Fibroblast of lung (primary cell): Measurements from ENCODE around the gene CTNNA2. TPM values are rescaled to one million over a fixed set of nuclear protein-coding genes. Genes with fewer than 3 reads are reported as not detected.
A peak's percentile ranks its signal among the peaks of the same experiment; 100 is the strongest.

Source experiments
- DNase-seq, 2 donors: peaks; one replicate each; pipeline versions ENCODE4 v3.0.0 to v3.0.0-alpha.2; 2010; ENCODE audit warnings: low read depth in 2 of 2
- H2AFZ ChIP-seq: 2 replicates; pipeline ENCODE4 v1.5.1; 2012; ENCODE audit warnings: low read length, control low read depth, inconsistent platforms
- H3K27ac ChIP-seq: 2 replicates; pipeline ENCODE4 v1.5.1; 2011; ENCODE audit warnings: low read length, control low read depth; ENCODE audit not compliant: insufficient read depth
- H3K27me3 ChIP-seq: 2 replicates; pipeline ENCODE4 v1.5.1; 2011; ENCODE audit warnings: mild to moderate bottlenecking, low read length; ENCODE audit not compliant: control insufficient read depth, insufficient read depth
- H3K36me3 ChIP-seq: 2 replicates; pipeline ENCODE4 v1.5.1; 2011; ENCODE audit warnings: low read length; ENCODE audit not compliant: control insufficient read depth, insufficient read depth
- H3K4me1 ChIP-seq: 2 replicates; pipeline ENCODE4 v1.5.1; 2011; ENCODE audit warnings: low read length; ENCODE audit not compliant: control insufficient read depth, insufficient read depth; ENCODE audit errors: extremely low read depth
- H3K4me2 ChIP-seq: 2 replicates; pipeline ENCODE4 v1.5.1; 2011; ENCODE audit warnings: low read length, control low read depth; ENCODE audit not compliant: insufficient read depth; ENCODE audit errors: extremely low read depth
- H3K4me3 ChIP-seq, 4 experiments: fragments of 200-600 bp in 1 of 4; sonication (generic) in 1 of 4; replicated peaks in 1 of 4; 2 replicates each; pipeline ENCODE4 v1.5.1; 2011 to 2016; ENCODE audit warnings: low read length in 4 of 4, low read depth in 3 of 4, mild to moderate bottlenecking in 3 of 4, control low read depth in 2 of 4, inconsistent platforms in 1 of 4, mixed read lengths in 1 of 4; ENCODE audit not compliant: insufficient read depth in 1 of 4; ENCODE audit errors: control extremely low read depth in 1 of 4
- H3K79me2 ChIP-seq: 2 replicates; pipeline ENCODE4 v1.5.1; 2012; ENCODE audit warnings: mild to moderate bottlenecking, low read length, inconsistent platforms; ENCODE audit not compliant: control insufficient read depth, insufficient read depth
- H3K9ac ChIP-seq: 2 replicates; pipeline ENCODE4 v1.5.1; 2011; ENCODE audit warnings: mild to moderate bottlenecking, low read length, control low read depth; ENCODE audit not compliant: insufficient read depth
- H3K9me3 ChIP-seq: 2 replicates; pipeline ENCODE4 v1.5.1; 2012; ENCODE audit warnings: low read depth, low read length; ENCODE audit not compliant: control insufficient read depth, insufficient read depth
- H4K20me1 ChIP-seq: 2 replicates; pipeline ENCODE4 v1.5.1; 2011; ENCODE audit warnings: low read length; ENCODE audit not compliant: control insufficient read depth, insufficient read depth; ENCODE audit errors: extremely low read depth
- EZH2 ChIP-seq: IDR thresholded peaks from 2 replicates; pipeline ENCODE4 v1.5.1; 2012; ENCODE audit warnings: low read length, control low read depth, mild to moderate bottlenecking; ENCODE audit errors: missing control alignments
- polyA plus RNA-seq, 2 donors: library from polyadenylated mRNA; depleted of rRNA in 1 of 2; stranded (reverse) in 1 of 2; unstranded in 1 of 2; fragments of >200 nt; gene quantifications; 2 replicates each; pipeline ENCODE4 v1.2.1, GENCODE V29; 2011 to 2012; ENCODE audit warnings: missing spikeins in 1 of 2
- total RNA-seq: library from RNA; depleted of rRNA; stranded (reverse); fragments of >200 nt; gene quantifications from 2 replicates; pipeline ENCODE4 v1.2.1, GENCODE V29; 2014
- TF ChIP-seq, protein P1 (sequence below), 2 donors: IDR thresholded peaks in 1 of 2; conservative IDR thresholded peaks in 1 of 2; 1 replicate in 1 of 2; 2 replicates in 1 of 2; pipeline ENCODE4 v1.5.1; 2011 to 2012; ENCODE audit warnings: low read length in 2 of 2, control low read depth in 1 of 2, inconsistent platforms in 1 of 2, low read depth in 1 of 2, mild to moderate bottlenecking in 1 of 2

The CTNNA2 gene
- total and polyA plus RNA-seq, 2 donors (not counting 1 experiment from before 2014, with no cell fraction given) = not detected

DNA sequence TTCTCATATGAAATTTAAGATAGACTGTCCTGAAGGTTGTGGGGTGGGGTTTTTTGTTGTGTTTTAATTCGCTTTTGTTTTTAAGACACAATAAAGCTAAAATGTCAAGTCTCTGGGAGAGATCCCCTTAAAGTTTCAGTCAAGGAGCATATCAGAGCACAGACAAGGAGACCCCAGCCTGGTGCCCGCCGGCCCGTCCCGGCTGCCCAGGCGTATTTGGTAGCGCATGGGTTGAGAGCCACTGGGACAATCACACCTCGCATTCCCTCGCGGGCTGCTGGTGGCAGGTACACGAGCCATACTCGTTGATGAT, 789.1 kb downstream of the CTNNA2 start:
- Histone ChIP-seq H3K27me3 (peaks cover 25% of the 10 kb centered on the region), H2AFZ (no peak overlapping the region), H3K4me3 (no peak overlapping the region), H3K27ac (no peak overlapping the region), H3K4me1 (no peaks in the 10 kb centered on the region), H3K9ac (no peak overlapping the region), H3K4me2 (no peak overlapping the region), H3K36me3 (no peaks in the 10 kb centered on the region), H3K79me2 (no peaks in the 10 kb centered on the region), H3K9me3 (no peaks in the 10 kb centered on the region), H4K20me1 (no peaks in the 10 kb centered on the region)
- no peak for DNase-seq
- TF ChIP-seq EZH2 = no peak
- TF ChIP-seq, protein P1, sequence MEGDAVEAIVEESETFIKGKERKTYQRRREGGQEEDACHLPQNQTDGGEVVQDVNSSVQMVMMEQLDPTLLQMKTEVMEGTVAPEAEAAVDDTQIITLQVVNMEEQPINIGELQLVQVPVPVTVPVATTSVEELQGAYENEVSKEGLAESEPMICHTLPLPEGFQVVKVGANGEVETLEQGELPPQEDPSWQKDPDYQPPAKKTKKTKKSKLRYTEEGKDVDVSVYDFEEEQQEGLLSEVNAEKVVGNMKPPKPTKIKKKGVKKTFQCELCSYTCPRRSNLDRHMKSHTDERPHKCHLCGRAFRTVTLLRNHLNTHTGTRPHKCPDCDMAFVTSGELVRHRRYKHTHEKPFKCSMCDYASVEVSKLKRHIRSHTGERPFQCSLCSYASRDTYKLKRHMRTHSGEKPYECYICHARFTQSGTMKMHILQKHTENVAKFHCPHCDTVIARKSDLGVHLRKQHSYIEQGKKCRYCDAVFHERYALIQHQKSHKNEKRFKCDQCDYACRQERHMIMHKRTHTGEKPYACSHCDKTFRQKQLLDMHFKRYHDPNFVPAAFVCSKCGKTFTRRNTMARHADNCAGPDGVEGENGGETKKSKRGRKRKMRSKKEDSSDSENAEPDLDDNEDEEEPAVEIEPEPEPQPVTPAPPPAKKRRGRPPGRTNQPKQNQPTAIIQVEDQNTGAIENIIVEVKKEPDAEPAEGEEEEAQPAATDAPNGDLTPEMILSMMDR (conservative IDR thresholded peaks at IDR 0.05 in 1 of 2, IDR thresholded peaks at IDR 0.05 in 1 of 2; ENCODE audit: low read depth in 1 of 2, low read length in 2 of 2) = no peak

DNA sequence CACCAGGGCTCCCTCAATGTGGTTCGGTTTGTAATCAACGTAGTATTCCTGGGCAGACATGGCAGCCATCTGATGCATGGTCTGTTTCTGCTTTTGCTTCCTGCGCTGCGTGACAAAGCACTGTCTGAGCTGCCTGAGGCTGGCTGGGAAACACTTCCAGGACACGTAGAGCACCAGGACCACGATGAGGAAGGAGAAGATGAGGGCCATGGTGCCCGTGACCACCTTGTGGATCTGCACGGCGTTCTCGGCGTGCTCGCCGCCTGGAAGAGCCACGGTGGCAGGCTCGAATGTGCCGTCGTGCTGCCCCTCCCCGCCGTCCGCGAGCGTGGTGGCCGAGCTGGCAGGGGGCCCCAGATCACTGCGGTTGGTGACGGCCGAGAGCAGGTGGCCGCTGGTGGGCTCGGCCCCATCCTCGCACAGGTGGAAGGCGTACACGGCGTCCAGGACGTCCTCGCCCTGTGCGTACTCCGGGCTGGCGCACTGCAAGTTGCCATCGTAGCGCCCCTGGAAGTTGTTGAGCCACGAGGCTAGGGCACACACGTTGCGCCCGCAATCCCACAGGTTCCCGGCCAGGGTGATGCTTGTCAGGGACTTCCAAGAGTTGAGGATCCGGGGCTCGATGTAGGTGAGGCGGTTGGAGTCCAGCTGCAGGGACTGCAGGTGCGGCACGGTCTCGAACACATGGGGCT, 789.6 kb downstream of the CTNNA2 start:
- Histone ChIP-seq H3K36me3 (no peaks in the 10 kb centered on the region), H3K9ac (no peak overlapping the region), H3K9me3 (no peaks in the 10 kb centered on the region), H3K79me2 (no peaks in the 10 kb centered on the region), H3K27ac (no peak overlapping the region), H2AFZ (no peak overlapping the region), H3K4me3 (no peak overlapping the region), H3K4me2 (no peak overlapping the region), H4K20me1 (no peaks in the 10 kb centered on the region), H3K4me1 (no peaks in the 10 kb centered on the region), H3K27me3 (peaks cover 25% of the 10 kb centered on the region)
- no peak for DNase-seq
- TF ChIP-seq, protein P1 (conservative IDR thresholded peaks at IDR 0.05 in 1 of 2, IDR thresholded peaks at IDR 0.05 in 1 of 2; ENCODE audit: low read depth in 1 of 2, low read length in 2 of 2) = no peak
- no peak for TF ChIP-seq EZH2

DNA sequence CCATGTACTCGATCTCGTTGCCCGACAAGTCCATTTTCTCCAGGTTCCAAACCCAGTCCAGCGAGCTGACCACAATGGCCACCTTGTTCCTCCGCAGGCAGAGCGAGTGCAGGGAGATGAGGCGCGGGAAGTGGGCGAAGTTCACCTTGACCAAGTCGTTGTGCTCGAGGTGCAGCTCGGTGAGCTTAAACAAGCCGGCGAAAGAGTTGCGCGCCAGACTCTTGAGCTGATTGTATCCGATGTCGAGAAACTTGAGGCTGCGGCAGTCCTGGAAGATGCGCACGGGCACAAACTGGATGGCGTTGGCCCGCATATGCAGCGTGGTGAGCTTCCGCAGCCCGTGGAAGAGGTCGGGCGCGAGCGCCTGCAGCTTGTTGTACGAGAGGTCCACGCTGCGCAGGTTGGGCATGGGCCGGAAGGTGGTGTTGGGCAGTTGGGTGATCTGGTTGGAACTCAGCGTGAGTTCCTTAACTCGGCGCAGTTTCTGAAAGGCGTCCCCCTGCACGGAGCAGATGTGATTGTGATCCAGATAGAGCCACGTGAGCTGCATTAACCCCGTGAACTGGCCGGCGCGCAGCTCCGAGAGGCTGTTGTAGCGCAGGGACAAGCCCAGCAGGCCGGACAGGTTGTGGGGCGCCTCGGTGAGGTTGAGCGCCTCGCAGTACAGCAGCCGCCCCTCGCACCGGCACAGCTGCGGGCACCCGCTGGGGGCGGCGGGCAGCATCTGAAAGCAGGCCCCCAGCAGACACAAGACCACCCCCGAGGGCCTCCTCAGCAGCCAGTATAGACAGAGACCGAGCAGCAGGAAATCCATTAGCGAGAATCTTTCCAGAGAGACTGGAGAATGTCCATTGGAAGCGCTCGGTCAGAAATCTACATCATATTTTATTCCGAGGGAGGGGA, 790.4 kb downstream of the CTNNA2 start:
- H3K9me3 ChIP-seq = no peaks in the 10 kb centered on the region
- no peak overlapping the region for H2AFZ ChIP-seq
- peaks cover 25% of the 10 kb centered on the region for H3K27me3 ChIP-seq
- no peaks in the 10 kb centered on the region for H3K36me3 ChIP-seq
- H3K4me2 ChIP-seq = no peak overlapping the region
- H3K9ac ChIP-seq = no peak overlapping the region
- H3K4me3 ChIP-seq = peak overlapping the region in 1 of 4 experiments; percentile 17
- H3K79me2 ChIP-seq = no peaks in the 10 kb centered on the region
- no peaks in the 10 kb centered on the region for H3K4me1 ChIP-seq
- TF ChIP-seq EZH2 = peak; percentile 84
- TF ChIP-seq, protein P1 (conservative IDR thresholded peaks at IDR 0.05 in 1 of 2, IDR thresholded peaks at IDR 0.05 in 1 of 2; ENCODE audit: low read depth in 1 of 2, low read length in 2 of 2) = no peak
- H3K27ac ChIP-seq = no peak overlapping the region
- H4K20me1 ChIP-seq = no peaks in the 10 kb centered on the region
- DNase-seq = peak; percentile 8 to 13
